DMS 273 (cell line): ENCODE data around the gene B2M.
"Not testable (repeated sequence)": the region's sequence is repeated elsewhere in the genome, so short reads cannot be mapped to it uniquely, and the experiment has no call there.

Source experiments
- DNase-seq: peaks from one replicate; lab custom pipeline; 2025; ENCODE audit not compliant: unreplicated experiment; lab: John Stamatoyannopoulos, UW

B2M gene

GRCh38 chr15:44697014-44697413 lies 14.3 kb upstream of the B2M start:
- DNase-seq = no peak

- DNase-seq = no peak
Observed at GRCh38 chr15:44698641-44699040, 12.7 kb upstream of the B2M start.

- DNase-seq = not testable (repeated sequence)
Observed at GRCh38 chr15:44700676-44701075, 10.6 kb upstream of the B2M start.

GRCh38 chr15:44705986-44706385 lies 5.3 kb upstream of the B2M start:
- no peak for DNase-seq

- DNase-seq = no peak
Observed at GRCh38 chr15:44706401-44706800, 4.9 kb upstream of the B2M start.

- no peak for DNase-seq
Observed at GRCh38 chr15:44706946-44707636, 4.2 kb upstream of the B2M start.

GRCh38 chr15:44710236-44711095 lies 851 bp upstream of the B2M start:
- peak; percentile 40 for DNase-seq

GRCh38 chr15:44711743-44712345 lies 527 bp downstream of the B2M start:
- peak; percentile 62 for DNase-seq

GRCh38 chr15:44712346-44713005 lies 1.2 kb downstream of the B2M start:
- DNase-seq = peak; percentile 82

GRCh38 chr15:44713006-44713966 lies 2.0 kb downstream of the B2M start:
- peak; percentile 38 for DNase-seq

- no peak for DNase-seq
Observed at GRCh38 chr15:44715142-44715796, 4.0 kb downstream of the B2M start.

GRCh38 chr15:44715797-44716334 lies 4.5 kb downstream of the B2M start:
- DNase-seq = no peak

- no peak for DNase-seq
Observed at GRCh38 chr15:44716983-44717602, 5.8 kb downstream of the B2M start.

- no peak for DNase-seq
Observed at GRCh38 chr15:44718180-44718926, 7.0 kb downstream of the B2M start.

- DNase-seq = no peak
Observed at GRCh38 chr15:44718927-44719292, 7.6 kb downstream of the B2M start.

- DNase-seq = peak; percentile 53
Observed at GRCh38 chr15:44719293-44719999, 8.1 kb downstream of the B2M start.

- DNase-seq = not testable (repeated sequence)
Observed at GRCh38 chr15:44720000-44720435, 8.7 kb downstream of the B2M start.
